HepG2 (cell line): ENCODE data around the gene ARL8B. TPM values are rescaled to one million over a fixed set of nuclear protein-coding genes. Genes with fewer than 3 reads are reported as not detected.

ENCODE experiments used
- ATAC-seq: fragments of 200-7000 bp; cut with Tn5 transposase; 3 replicates; pipeline ENCODE4 v1.9.1; 2020; ENCODE audit warnings: mild to moderate bottlenecking, moderate library complexity
- BruUV-seq: library from RNA; stranded (reverse); fragments of 400-500 nt; replicated peaks from 2 replicates; lab custom pipeline; 2021; lab: Mats Ljungman, UMichigan
- CTCF ChIA-PET: fragments of 300-600 bp; formaldehyde crosslinking; extraction: SDS; loops from one replicate; lab custom pipeline; 2021; ENCODE audit warnings: low total read pairs, inconsistent platforms, low intra/inter-chr PET ratio; lab: Yijun Ruan, JAX
- POLR2A ChIA-PET: fragments of 350-600 bp; sonication (Branson Sonifier 250); formaldehyde crosslinking; loops from one replicate; lab custom pipeline; 2020; ENCODE audit warnings: antibody characterized with exemption, inconsistent platforms; lab: Yijun Ruan, JAX
- DNase-seq: peaks from one replicate; pipeline ENCODE4 v3.0.0-alpha.2; 2015; ENCODE audit warnings: low spot score
- FAIRE-seq: peaks from 3 replicates; lab custom pipeline; 2011; peaks lifted over from hg19 to GRCh38; lab: Jason Lieb, UNC
- H2AFZ ChIP-seq: one replicate; pipeline ENCODE4 v1.6.1; 2011; ENCODE audit warnings: low read length, inconsistent platforms
- H3K27ac ChIP-seq: fragments of 300-600 bp; 3 replicates; pipeline ENCODE4 v1.8.0; 2011; ENCODE audit warnings: mixed run types, mild to moderate bottlenecking, mixed read lengths, low read length, inconsistent platforms; ENCODE audit not compliant: insufficient read depth; ENCODE audit errors: extremely low read length
- H3K27me3 ChIP-seq, 2 experiments: fragments of 200-600 bp in 1 of 2; 2 replicates in 1 of 2; 3 replicates in 1 of 2; pipeline versions ENCODE4 v1.6.0 to v1.8.0; 2011; ENCODE audit warnings: low read length in 2 of 2, mild to moderate bottlenecking in 2 of 2, moderate library complexity in 2 of 2, inconsistent platforms in 1 of 2; ENCODE audit not compliant: insufficient read depth in 2 of 2, control insufficient read depth in 1 of 2
- H3K36me3 ChIP-seq, 2 experiments: fragments of 200-600 bp in 1 of 2; replicated peaks in 1 of 2; 2 replicates in 1 of 2; 3 replicates in 1 of 2; pipeline versions ENCODE4 v1.5.1 to v1.8.0; 2011; ENCODE audit warnings: low read length in 2 of 2, inconsistent platforms in 1 of 2; ENCODE audit not compliant: insufficient read depth in 2 of 2, control insufficient read depth in 1 of 2
- H3K4me1 ChIP-seq: 2 replicates; pipeline ENCODE4 v1.5.1; 2012; ENCODE audit warnings: low read length, inconsistent platforms; ENCODE audit not compliant: insufficient read depth
- H3K4me2 ChIP-seq: 2 replicates; pipeline ENCODE4 v1.6.0; 2011; ENCODE audit warnings: low read depth, low read length, inconsistent platforms
- H3K4me3 ChIP-seq, 3 experiments: fragments of 200-600 bp in 1 of 3; sonication (generic), shearing (Covaris generic) in 1 of 3; replicated peaks in 1 of 3; 2 replicates each; pipeline ENCODE4 v1.5.1; 2011 to 2016; ENCODE audit warnings: low read length in 3 of 3, inconsistent platforms in 2 of 3, low read depth in 2 of 3, mild to moderate bottlenecking in 2 of 3, control low read depth in 1 of 3, mixed read lengths in 1 of 3; ENCODE audit not compliant: insufficient read depth in 1 of 3
- H3K79me2 ChIP-seq: one replicate; pipeline ENCODE4 v1.6.1; 2011; ENCODE audit warnings: low read length, inconsistent platforms; ENCODE audit not compliant: insufficient read depth
- H3K9ac ChIP-seq: 2 replicates; pipeline ENCODE4 v1.6.0; 2011; ENCODE audit warnings: mild to moderate bottlenecking, low read depth, low read length, inconsistent platforms; ENCODE audit not compliant: insufficient read depth
- H3K9me3 ChIP-seq: 2 replicates; pipeline ENCODE4 v1.5.1; 2012; ENCODE audit warnings: mild to moderate bottlenecking, low read length
- H4K20me1 ChIP-seq: 2 replicates; pipeline ENCODE4 v1.6.0; 2011; ENCODE audit warnings: inconsistent platforms, mild to moderate bottlenecking, low read length, moderate library complexity; ENCODE audit not compliant: insufficient read depth
- ARID3A ChIP-seq: IDR thresholded peaks from 2 replicates; pipeline ENCODE4 v1.6.1; 2012; ENCODE audit warnings: low read depth, low read length, improper control_type of control experiment
- CCDC6 ChIP-seq: sonication (generic); formaldehyde crosslinking; IDR thresholded peaks from 2 replicates; pipeline ENCODE4 v1.8.1; 2022; ENCODE audit warnings: mild to moderate bottlenecking, missing genetic modification reagents, moderate library complexity
- HMGA1 ChIP-seq: sonication (generic); formaldehyde crosslinking; conservative IDR thresholded peaks from 2 replicates; pipeline ENCODE4 v1.4.0; 2020; ENCODE audit warnings: missing genetic modification reagents
- NAIF1 ChIP-seq: sonication (generic); formaldehyde crosslinking; IDR thresholded peaks from 2 replicates; pipeline ENCODE4 v1.5.0; 2020; ENCODE audit warnings: mild to moderate bottlenecking, missing genetic modification reagents, borderline replicate concordance
- SNAPC2 ChIP-seq: sonication (generic); formaldehyde crosslinking; IDR thresholded peaks from 2 replicates; pipeline ENCODE4 v1.8.1; 2022; ENCODE audit warnings: mild to moderate bottlenecking, missing genetic modification reagents
- TAF15 ChIP-seq: fragments of 200-400 bp; formaldehyde crosslinking; IDR thresholded peaks from one replicate; pipeline ENCODE4 v1.6.1; 2018; ENCODE audit warnings: mild to moderate bottlenecking, low read depth, low read length; ENCODE audit not compliant: poor library complexity, severe bottlenecking
- ZNF230 ChIP-seq: sonication (generic); formaldehyde crosslinking; IDR thresholded peaks from 2 replicates; pipeline ENCODE4 v1.4.0; 2020; ENCODE audit warnings: mild to moderate bottlenecking, missing genetic modification reagents
- ZNF264 ChIP-seq: sonication (generic); formaldehyde crosslinking; IDR thresholded peaks from 2 replicates; pipeline ENCODE4 v1.4.0; 2020; ENCODE audit warnings: missing genetic modification reagents
- ZNF292 ChIP-seq: sonication (generic); formaldehyde crosslinking; IDR thresholded peaks from 2 replicates; pipeline ENCODE4 v1.8.1; 2022; ENCODE audit warnings: mild to moderate bottlenecking, low read depth, missing genetic modification reagents, borderline replicate concordance
- ZNF317 ChIP-seq: sonication (generic); formaldehyde crosslinking; IDR thresholded peaks from 2 replicates; pipeline ENCODE4 v1.5.0; 2020; ENCODE audit warnings: mild to moderate bottlenecking, missing genetic modification reagents
- ZNF510 ChIP-seq: sonication (generic); formaldehyde crosslinking; IDR thresholded peaks from 2 replicates; pipeline ENCODE4 v1.4.0; 2020; ENCODE audit warnings: low read depth, mild to moderate bottlenecking, missing genetic modification reagents
- ZNF615 ChIP-seq: sonication (generic); formaldehyde crosslinking; IDR thresholded peaks from 2 replicates; pipeline ENCODE4 v1.5.0; 2020; ENCODE audit warnings: mild to moderate bottlenecking, missing genetic modification reagents, borderline replicate concordance
- ZNF672 ChIP-seq: sonication (generic); formaldehyde crosslinking; IDR thresholded peaks from 2 replicates; pipeline ENCODE4 v1.8.1; 2022; ENCODE audit warnings: missing genetic modification reagents
- WGBS: methylation state at CpG from one replicate; pipeline ENCODE4 v1.1.6; 2017; ENCODE audit warnings: low lambda C conversion rate; 5-methylcytosine and 5-hydroxymethylcytosine counted together
- in situ Hi-C: cut with HindIII; loops from 2 replicates; pipeline ENCODE4 v1.10.0; 2017; ENCODE audit warnings: low pct_unique_long_range_greater_than_20kb; ENCODE audit not compliant: extremely low pct_ligation_motif_present
- intact Hi-C: fragments of 100-400 bp; cut with micrococcal nuclease; formaldehyde crosslinking; loops from one replicate; pipeline ENCODE4 v1.10.0; 2022; ENCODE audit not compliant: unreplicated experiment
- polyA plus RNA-seq, 8 experiments: library from polyadenylated mRNA; depleted of rRNA in 3 of 8; stranded (reverse) in 7 of 8; unstranded in 1 of 8; fragments of >200 nt; fragmentation: Illumina TruSeq in 4 of 8; extraction: Trizol in 4 of 8; gene quantifications; 2 replicates each; pipeline versions ENCODE4 v1.2.1 to v1.2.3, GENCODE V29; 2011 to 2016; ENCODE audit warnings: low read depth in 4 of 8, missing spikeins in 1 of 8, mixed read lengths in 1 of 8; ENCODE audit not compliant: insufficient read depth in 1 of 8
- total RNA-seq, 5 experiments: library from RNA; depleted of rRNA; stranded (reverse); fragments of >200 nt; fragmentation: Illumina TruSeq; extraction: Trizol; gene quantifications; 2 replicates each; pipeline ENCODE4 v1.2.3, GENCODE V29; 2016; ENCODE audit warnings: low read depth in 1 of 5
- TF ChIP-seq, protein P1 (sequence below): sonication (generic); formaldehyde crosslinking; IDR thresholded peaks from 2 replicates; pipeline ENCODE4 v1.9.0; 2021; ENCODE audit warnings: missing genetic modification reagents, mild to moderate bottlenecking, borderline replicate concordance
- TF ChIP-seq, protein P2 (sequence below): sonication (generic); formaldehyde crosslinking; IDR thresholded peaks from 2 replicates; pipeline ENCODE4 v1.5.1; 2020; ENCODE audit warnings: missing genetic modification reagents, mild to moderate bottlenecking, borderline replicate concordance
- TF ChIP-seq, protein P3 (sequence below): sonication (generic); formaldehyde crosslinking; IDR thresholded peaks from 2 replicates; pipeline ENCODE4 v1.5.0; 2020; ENCODE audit warnings: missing genetic modification reagents

The ARL8B gene
- total and polyA plus RNA-seq, 2 of the 13 experiments (the other 11 are each of a cell fraction or from before 2014, with no cell fraction given) = 23.5 to 30.4 TPM

DNA sequence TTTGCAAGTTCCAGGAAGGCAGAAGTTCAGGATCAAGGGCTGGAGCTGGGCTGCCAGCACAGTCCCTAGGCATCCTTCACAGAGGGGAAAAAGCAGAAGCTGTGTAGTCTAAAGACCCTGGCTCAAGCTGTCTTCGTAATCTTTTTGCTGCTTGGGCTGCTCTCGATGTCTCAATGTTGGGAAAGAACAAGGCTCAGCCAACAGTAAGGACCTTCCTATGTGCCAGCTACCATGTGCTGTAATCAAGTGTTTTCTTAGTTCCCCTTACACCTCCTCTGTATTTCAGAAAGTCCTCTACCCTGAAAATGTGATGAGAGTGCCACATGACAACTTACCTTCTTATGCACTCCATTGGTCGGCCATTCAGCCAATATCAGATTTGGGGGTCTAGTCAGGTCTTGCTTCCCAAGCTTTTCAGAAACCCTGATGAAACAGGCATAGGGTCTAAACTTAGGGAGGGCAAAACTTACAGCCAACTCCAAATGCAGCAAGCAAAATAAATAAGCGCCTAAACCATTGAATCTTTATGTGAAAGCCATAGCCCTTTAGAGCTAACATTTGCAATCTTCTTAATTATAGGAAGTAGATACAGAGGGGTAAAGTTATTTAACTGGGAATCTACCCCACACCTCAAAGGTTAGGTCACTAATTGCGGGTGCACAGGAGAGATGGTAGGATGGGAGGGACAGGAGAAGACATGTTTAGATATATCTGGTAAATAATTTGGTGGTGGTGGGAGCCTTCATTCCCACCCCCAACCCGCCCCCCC lies 64.2 kb downstream of the ARL8B start:
- no peak for ATAC-seq
- intact Hi-C loops = loop anchor here (2.0 to 10.0 kb wide), 2 partner anchors 63 to 201 kb away; partner anchors contain the start of gene ARL8B
- Histone ChIP-seq H3K79me2 (peaks cover 40% of the 10 kb centered on the region), H3K36me3 (peaks cover 0 to 15% of the 10 kb centered on the region in 2 experiments; a peak in 2 of 5 replicates), H2AFZ (no peak overlapping the region), H3K4me3 (peak overlapping the region; percentile 50 to 76 (median 72)), H3K27me3 (no peaks in the 10 kb centered on the region; a peak in 1 of 5 replicates), H4K20me1 (peaks cover 10% of the 10 kb centered on the region; the same call in 1 of the 2 replicates), H3K27ac (peak overlapping the region; percentile 89), H3K4me1 (peaks cover 30% of the 10 kb centered on the region), H3K4me2 (peak overlapping the region; percentile 98), H3K9me3 (no peaks in the 10 kb centered on the region), H3K9ac (peak overlapping the region; percentile 88)
- POLR2A ChIA-PET = interaction anchor here (1.3 to 1.4 kb wide), 2 partner anchors 48 to 53 kb away, joined by 3 to 6 read pairs; no protein-coding TSS in a partner anchor
- in situ Hi-C loops = loop anchor here (5.0 kb wide), 1 partner anchor 64 kb away; the partner anchor contains the start of gene ARL8B
- BruUV-seq = no TSS peak
- CTCF ChIA-PET = no interaction called here
- no peak for FAIRE-seq
- WGBS = 51% methylated on average over 6 of the region's 6 CpGs
- no peak for DNase-seq
- no peak for TF ChIP-seq ZNF672 (CRISPR knock-in tag)
- no peak for TF ChIP-seq ZNF615 (CRISPR knock-in tag)
- TF ChIP-seq NAIF1 (CRISPR knock-in tag) = 0 out of 2 replicates have a peak, but pooled peaks have one; percentile 2
- TF ChIP-seq TAF15 = no peak
- TF ChIP-seq ZNF510 = no peak
- TF ChIP-seq, protein P1, sequence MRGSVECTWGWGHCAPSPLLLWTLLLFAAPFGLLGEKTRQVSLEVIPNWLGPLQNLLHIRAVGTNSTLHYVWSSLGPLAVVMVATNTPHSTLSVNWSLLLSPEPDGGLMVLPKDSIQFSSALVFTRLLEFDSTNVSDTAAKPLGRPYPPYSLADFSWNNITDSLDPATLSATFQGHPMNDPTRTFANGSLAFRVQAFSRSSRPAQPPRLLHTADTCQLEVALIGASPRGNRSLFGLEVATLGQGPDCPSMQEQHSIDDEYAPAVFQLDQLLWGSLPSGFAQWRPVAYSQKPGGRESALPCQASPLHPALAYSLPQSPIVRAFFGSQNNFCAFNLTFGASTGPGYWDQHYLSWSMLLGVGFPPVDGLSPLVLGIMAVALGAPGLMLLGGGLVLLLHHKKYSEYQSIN (CRISPR knock-in tag) = no peak
- no peak for TF ChIP-seq HMGA1 (CRISPR knock-in tag)
- TF ChIP-seq, protein P2, sequence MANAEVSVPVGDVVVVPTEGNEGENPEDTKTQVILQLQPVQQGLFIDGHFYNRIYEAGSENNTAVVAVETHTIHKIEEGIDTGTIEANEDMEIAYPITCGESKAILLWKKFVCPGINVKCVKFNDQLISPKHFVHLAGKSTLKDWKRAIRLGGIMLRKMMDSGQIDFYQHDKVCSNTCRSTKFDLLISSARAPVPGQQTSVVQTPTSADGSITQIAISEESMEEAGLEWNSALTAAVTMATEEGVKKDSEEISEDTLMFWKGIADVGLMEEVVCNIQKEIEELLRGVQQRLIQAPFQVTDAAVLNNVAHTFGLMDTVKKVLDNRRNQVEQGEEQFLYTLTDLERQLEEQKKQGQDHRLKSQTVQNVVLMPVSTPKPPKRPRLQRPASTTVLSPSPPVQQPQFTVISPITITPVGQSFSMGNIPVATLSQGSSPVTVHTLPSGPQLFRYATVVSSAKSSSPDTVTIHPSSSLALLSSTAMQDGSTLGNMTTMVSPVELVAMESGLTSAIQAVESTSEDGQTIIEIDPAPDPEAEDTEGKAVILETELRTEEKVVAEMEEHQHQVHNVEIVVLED (CRISPR knock-in tag) = peak; percentile 27; the same call in 1 of the 2 replicates
- TF ChIP-seq ZNF292 (CRISPR knock-in tag) = no peak
- TF ChIP-seq ZNF264 (CRISPR knock-in tag) = peak; percentile 64; the same call in 1 of the 2 replicates
- no peak for TF ChIP-seq CCDC6 (CRISPR knock-in tag)
- no peak for TF ChIP-seq SNAPC2 (CRISPR knock-in tag)
- no peak for TF ChIP-seq ZNF317
- no peak for TF ChIP-seq ARID3A
- TF ChIP-seq, protein P3, sequence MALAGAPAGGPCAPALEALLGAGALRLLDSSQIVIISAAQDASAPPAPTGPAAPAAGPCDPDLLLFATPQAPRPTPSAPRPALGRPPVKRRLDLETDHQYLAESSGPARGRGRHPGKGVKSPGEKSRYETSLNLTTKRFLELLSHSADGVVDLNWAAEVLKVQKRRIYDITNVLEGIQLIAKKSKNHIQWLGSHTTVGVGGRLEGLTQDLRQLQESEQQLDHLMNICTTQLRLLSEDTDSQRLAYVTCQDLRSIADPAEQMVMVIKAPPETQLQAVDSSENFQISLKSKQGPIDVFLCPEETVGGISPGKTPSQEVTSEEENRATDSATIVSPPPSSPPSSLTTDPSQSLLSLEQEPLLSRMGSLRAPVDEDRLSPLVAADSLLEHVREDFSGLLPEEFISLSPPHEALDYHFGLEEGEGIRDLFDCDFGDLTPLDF (CRISPR knock-in tag) = 0 out of 2 replicates have a peak, but pooled peaks have one; percentile 8
- TF ChIP-seq ZNF230 (CRISPR knock-in tag) = no peak
